ENCODE results near the gene EXOC6B. TPM values are rescaled to one million over a fixed set of nuclear protein-coding genes. Genes with fewer than 3 reads are reported as not detected.

Gene EXOC6B
- total and polyA plus RNA-seq, 2 of the 8 experiments (the other 6 are each of a cell fraction or from before 2014, with no cell fraction given) = 13.5 to 33.0 TPM

DNA sequence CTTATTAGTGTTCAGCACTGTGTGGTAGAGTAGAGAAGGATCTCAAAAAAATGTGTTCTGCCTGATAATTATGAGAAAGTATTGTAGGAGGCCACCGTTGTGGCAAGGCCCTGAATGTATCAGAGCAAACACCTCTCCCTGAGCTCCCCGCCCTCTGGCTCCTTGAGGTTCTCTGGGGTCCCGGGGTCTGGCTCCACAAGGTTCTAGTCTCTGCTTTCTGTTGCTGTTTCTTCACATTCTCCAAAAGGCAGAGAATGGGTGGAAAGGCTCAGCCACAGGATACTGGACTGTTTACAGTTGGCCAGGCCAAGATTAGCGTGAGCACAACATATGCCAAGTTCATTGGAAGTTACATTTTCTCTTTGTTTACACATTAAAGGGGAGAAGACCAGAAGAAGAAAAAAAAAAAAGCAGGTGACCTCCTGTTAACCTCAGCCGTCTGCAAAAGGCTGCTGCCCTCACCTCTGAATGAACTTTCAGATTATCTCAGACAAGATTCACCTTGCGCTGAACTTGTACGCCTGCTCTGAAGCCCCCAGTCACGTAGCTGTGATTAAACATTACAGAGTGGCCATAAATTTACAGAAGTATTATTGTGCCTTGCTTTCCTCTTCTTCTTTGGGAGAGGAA, 621.6 kb downstream of the EXOC6B start:
- Histone ChIP-seq H3K79me1 (ENCODE audit: low read depth, low read length) (no peaks in the 10 kb centered on the region), H3K23me2 (ENCODE audit: low read depth, low read length) (no peaks in the 10 kb centered on the region), H3K23ac (ENCODE audit: insufficient read length) (no peak overlapping the region), H3K4ac (replicated peaks; ENCODE audit: insufficient read length, low read depth, low read length) (no peak overlapping the region), H4K20me1 (replicated peaks in 1 of 2; ENCODE audit: control insufficient read depth in 1 of 2, insufficient read depth in 2 of 2, low read length in 2 of 2) (no peaks in the 10 kb centered on the region), H2BK120ac (replicated peaks; ENCODE audit: low read depth, low read length) (no peak overlapping the region), H2AFZ (ENCODE audit: low read length) (no peak overlapping the region), H3K27me3 (replicated peaks in 1 of 4; ENCODE audit: control insufficient read depth in 3 of 4, extremely low read depth in 1 of 4, insufficient read depth in 3 of 4, low read length in 3 of 4) (no peaks in the 10 kb centered on the region), H3K56ac (replicated peaks; ENCODE audit: insufficient read length, low read depth, low read length) (no peak overlapping the region), H2BK12ac (ENCODE audit: low read depth, low read length) (no peak overlapping the region), H3K9me3 (ENCODE audit: insufficient read depth in 2 of 2, low read depth in 1 of 2, low read length in 1 of 2) (no peaks in the 10 kb centered on the region), H4K8ac (ENCODE audit: extremely low read depth, insufficient read depth, low read length) (no peak overlapping the region), H2BK20ac (ENCODE audit: low read length) (no peak overlapping the region), H4K91ac (replicated peaks; ENCODE audit: insufficient read length, low read length) (no peak overlapping the region), H3K4me3 (ENCODE audit: extremely low read depth in 1 of 4, insufficient read depth in 2 of 4, low read depth in 3 of 4, low read length in 4 of 4) (no peak overlapping the region), H3K14ac (ENCODE audit: insufficient read length) (no peak overlapping the region), H4K5ac (ENCODE audit: insufficient read length, low read depth, low read length) (no peak overlapping the region), H3K27ac (ENCODE audit: low read depth, low read length) (no peak overlapping the region), H2BK5ac (ENCODE audit: low read depth, low read length) (no peak overlapping the region), H3K9ac (replicated peaks in 1 of 4; ENCODE audit: extremely low read depth in 1 of 4, low read depth in 3 of 4, low read length in 3 of 4) (no peak overlapping the region), H3K79me2 (ENCODE audit: control insufficient read depth in 1 of 2, insufficient read depth in 2 of 2, low read length in 2 of 2) (no peaks in the 10 kb centered on the region), H3K4me2 (ENCODE audit: insufficient read depth in 1 of 2, low read depth in 2 of 2, low read length in 2 of 2) (no peak overlapping the region), H3K36me3 (ENCODE audit: control insufficient read depth in 2 of 4, insufficient read depth in 4 of 4, low read length in 3 of 4) (no peaks in the 10 kb centered on the region), H3K4me1 (replicated peaks in 1 of 4; ENCODE audit: control insufficient read depth in 3 of 4, insufficient read depth in 4 of 4, low read length in 3 of 4) (no peaks in the 10 kb centered on the region), H2AK5ac (ENCODE audit: low read depth, low read length) (no peak overlapping the region), H2BK15ac (ENCODE audit: low read length) (no peak overlapping the region), H3K18ac (ENCODE audit: extremely low read depth, low read length) (no peak overlapping the region)
- no peak for DNase-seq (ENCODE audit: low read depth in 1 of 2, low spot score in 2 of 2)
- ChIA-PET POLR2A (ENCODE audit: partially characterized antibody) (interaction anchor here (0.9 kb wide), 1 partner anchor 9 kb away, joined by 3 read pairs; no protein-coding TSS in a partner anchor), CTCF (ENCODE audit: partially characterized antibody) (interaction anchor here (0.7 to 1.2 kb wide), 3 partner anchors 16 to 688 kb away, joined by 3 read pairs; no protein-coding TSS in a partner anchor)
- no peak for FAIRE-seq
- 93% methylated on average over 8 of the region's 8 CpGs; no CpG with 5 or more reads in 1 of the 2 experiments for WGBS, 2 experiments (ENCODE audit: extremely low coverage in 1 of 2, insufficient coverage in 1 of 2, insufficient read length in 1 of 2, insufficient replicate concordance in 2 of 2, low coverage in 1 of 2, low lambda C conversion rate in 2 of 2, missing lambda C conversion rate in 1 of 2)
- no peak for TF ChIP-seq NRF1 (IDR thresholded peaks at IDR 0.05; ENCODE audit: low read depth, low read length)
- TF ChIP-seq POU5F1 (IDR thresholded peaks at IDR 0.05; ENCODE audit: low read depth, low read length) = no peak
- TF ChIP-seq KDM4A (IDR thresholded peaks at IDR 0.05; ENCODE audit: low read depth, low read length, severe bottlenecking) = no peak
